Hepatocyte (in vitro differentiated cells): ENCODE results near the gene HEY2.

Experiments
- CTCF ChIP-seq: fragments of 200-600 bp; sonication (generic); IDR thresholded peaks from 2 replicates; pipeline ENCODE4 v1.5.1; 2016; ENCODE audit warnings: antibody characterized with exemption, mild to moderate bottlenecking; ENCODE audit not compliant: poor library complexity
- EZH2phosphoT487 ChIP-seq: fragments of 200-600 bp; sonication (generic); IDR thresholded peaks from one replicate; pipeline ENCODE4 v1.6.1; 2018; ENCODE audit warnings: antibody characterized with exemption, mild to moderate bottlenecking, low read depth, moderate library complexity; ENCODE audit not compliant: unreplicated experiment, severe bottlenecking

- no peak for TF ChIP-seq CTCF
- no peak for TF ChIP-seq EZH2phosphoT487
Measured at GRCh38 chr6:125745281-125746018, 4.0 kb upstream of the HEY2 start.
